Smooth muscle cell (in vitro differentiated cells): ENCODE measurements around the gene MAPK8IP3. TPM values are rescaled to one million over a fixed set of nuclear protein-coding genes. Genes with fewer than 3 reads are reported as not detected.
A peak's percentile ranks its signal among the peaks of the same experiment; 100 is the strongest.

Experiments used
- DNase-seq: peaks from one replicate; lab custom pipeline; 2025; ENCODE audit not compliant: unreplicated experiment; lab: John Stamatoyannopoulos, UW
- H2AFZ ChIP-seq: fragments of 200-600 bp; sonication (generic); 2 replicates; pipeline ENCODE4 v1.6.0; 2016; ENCODE audit warnings: antibody characterized with exemption, low read depth, mild to moderate bottlenecking
- H3F3A ChIP-seq: fragments of 200-600 bp; sonication (generic); 2 replicates; pipeline ENCODE4 v1.6.0; 2017; ENCODE audit warnings: antibody characterized with exemption, low read depth
- H3K27ac ChIP-seq: fragments of 200-600 bp; sonication (generic); 2 replicates; pipeline ENCODE4 v1.5.1; 2016; ENCODE audit warnings: low read depth, mild to moderate bottlenecking
- H3K27me3 ChIP-seq: fragments of 200-600 bp; sonication (generic); 2 replicates; pipeline ENCODE4 v1.6.1; 2016; ENCODE audit warnings: low read depth, mild to moderate bottlenecking
- H3K36me3 ChIP-seq: fragments of 200-600 bp; sonication (generic); 2 replicates; pipeline ENCODE4 v1.5.1; 2016; ENCODE audit warnings: low read depth
- H3K4me1 ChIP-seq: fragments of 200-600 bp; sonication (generic); 2 replicates; pipeline ENCODE4 v1.5.1; 2016; ENCODE audit warnings: low read depth
- H3K4me2 ChIP-seq: fragments of 200-600 bp; sonication (generic); 2 replicates; pipeline ENCODE4 v1.6.0; 2016; ENCODE audit warnings: mild to moderate bottlenecking
- H3K4me3 ChIP-seq: fragments of 200-600 bp; sonication (generic); 2 replicates; pipeline ENCODE4 v1.5.1; 2016; ENCODE audit warnings: mild to moderate bottlenecking
- H3K79me2 ChIP-seq: fragments of 200-600 bp; sonication (generic); 2 replicates; pipeline ENCODE4 v1.6.0; 2016; ENCODE audit warnings: low read depth, mild to moderate bottlenecking
- H3K9ac ChIP-seq: fragments of 200-600 bp; sonication (generic); 2 replicates; pipeline ENCODE4 v1.6.0; 2016; ENCODE audit warnings: low read depth
- H3K9me3 ChIP-seq: fragments of 200-600 bp; sonication (generic); replicated peaks from 2 replicates; pipeline ENCODE4 v1.5.1; 2016; ENCODE audit warnings: low read depth
- H4K20me1 ChIP-seq: fragments of 200-600 bp; sonication (generic); 2 replicates; pipeline ENCODE4 v1.6.0; 2016; ENCODE audit warnings: low read depth
- CTCF ChIP-seq: fragments of 200-600 bp; sonication (generic); IDR thresholded peaks from 2 replicates; pipeline ENCODE4 v1.5.1; 2017; ENCODE audit warnings: borderline replicate concordance, mild to moderate bottlenecking, antibody characterized with exemption; ENCODE audit not compliant: insufficient read depth, poor library complexity, severe bottlenecking
- WGBS: methylation state at CpG from one replicate; pipeline ENCODE4 v1.1.7; 2016; ENCODE audit warnings: low lambda C conversion rate; 5-methylcytosine and 5-hydroxymethylcytosine counted together
- polyA plus RNA-seq: library from polyadenylated mRNA; unstranded; fragments of >200 nt; fragmentation: Nextera tagmentation; extraction: Ambion mirVana; gene quantifications from 2 replicates; pipeline ENCODE4 v1.2.1, GENCODE V29; 2016
- total RNA-seq: library from RNA; depleted of rRNA; stranded (reverse); fragments of >200 nt; gene quantifications from 2 replicates; pipeline ENCODE4 v1.2.3, GENCODE V29; 2014

Gene MAPK8IP3
- total and polyA plus RNA-seq, 2 experiments from 2014 or later = 43.6 to 47.8 TPM

- no peak overlapping the region for H2AFZ ChIP-seq
- peaks cover 20% of the 10 kb centered on the region for H3K4me1 ChIP-seq
- no peaks in the 10 kb centered on the region for H3K27me3 ChIP-seq
- H3K4me2 ChIP-seq = peak overlapping the region; percentile 100
- DNase-seq = no peak
- peaks cover 24% of the 10 kb centered on the region for H3K79me2 ChIP-seq
- H3K4me3 ChIP-seq = peak overlapping the region; percentile 83
- peaks cover 23% of the 10 kb centered on the region for H4K20me1 ChIP-seq
- H3F3A ChIP-seq = peaks cover 8% of the 10 kb centered on the region
- WGBS = 6% methylated on average over 21 of the region's 22 CpGs
- no peak for TF ChIP-seq CTCF
- peak overlapping the region; percentile 68 for H3K27ac ChIP-seq
- no peaks in the 10 kb centered on the region for H3K36me3 ChIP-seq
- H3K9me3 ChIP-seq = no peaks in the 10 kb centered on the region
- H3K9ac ChIP-seq = peak overlapping the region; percentile 51
These were observed 65.9 kb downstream of the MAPK8IP3 start for GRCh38 chr16:1771864-1772361.

- TF ChIP-seq CTCF = no peak
- peak within 1 kb of the TSS; percentile 100 for H3K4me2 ChIP-seq
- peaks cover 20% of the 10 kb centered on the region for H3K4me1 ChIP-seq
- H3K4me3 ChIP-seq = peak within 1 kb of the TSS; percentile 83
- no peak for DNase-seq
- peak within 1 kb of the TSS; percentile 15 for H2AFZ ChIP-seq
- H3F3A ChIP-seq = peaks cover 8% of the 10 kb centered on the region
- no peaks in the 10 kb centered on the region for H3K27me3 ChIP-seq
- peaks cover 24% of the 10 kb centered on the region for H3K79me2 ChIP-seq
- H3K36me3 ChIP-seq = no peaks in the 10 kb centered on the region
- peak within 1 kb of the TSS; percentile 68 for H3K27ac ChIP-seq
- 1% methylated on average over 53 of the region's 53 CpGs for WGBS
- peaks cover 23% of the 10 kb centered on the region for H4K20me1 ChIP-seq
- H3K9ac ChIP-seq = peak within 1 kb of the TSS; percentile 86
- H3K9me3 ChIP-seq = no peaks in the 10 kb centered on the region
These were observed 66.4 kb downstream of the MAPK8IP3 start, which contains the start of gene EME2 for GRCh38 chr16:1772362-1772907. TSS of gene EME2 (plus strand) at chr16:1772810. CDS start at chr16:1773228, 418 bp downstream.

GRCh38 chr16:1772908-1773702, 67.1 kb downstream of the MAPK8IP3 start, which contains the start of gene MRPS34:
TSS of gene MRPS34 (minus strand) at chr16:1773134. CDS start at chr16:1773119, 15 bp downstream.
- H3K36me3 ChIP-seq = no peaks in the 10 kb centered on the region
- peaks cover 23% of the 10 kb centered on the region for H4K20me1 ChIP-seq
- peaks cover 24% of the 10 kb centered on the region for H3K79me2 ChIP-seq
- peak within 1 kb of the TSS; percentile 15 for H2AFZ ChIP-seq
- DNase-seq = peak; percentile 52
- H3K9ac ChIP-seq = peak within 1 kb of the TSS; percentile 86
- H3K4me2 ChIP-seq = peak within 1 kb of the TSS; percentile 100
- no peaks in the 10 kb centered on the region for H3K9me3 ChIP-seq
- no peaks in the 10 kb centered on the region for H3K27me3 ChIP-seq
- H3K27ac ChIP-seq = peak within 1 kb of the TSS; percentile 68
- WGBS = under 1% methylated on average over 67 of the region's 108 CpGs
- peaks cover 20% of the 10 kb centered on the region for H3K4me1 ChIP-seq
- H3F3A ChIP-seq = peaks cover 8% of the 10 kb centered on the region
- peak within 1 kb of the TSS; percentile 83 for H3K4me3 ChIP-seq
- TF ChIP-seq CTCF = peak; percentile 87
